ENCODE measurements around the gene PGBD2.
"Not testable (repeated sequence)": the region's sequence is repeated elsewhere in the genome, so short reads cannot be mapped to it uniquely, and the experiment has no call there.

Gene PGBD2

DNA sequence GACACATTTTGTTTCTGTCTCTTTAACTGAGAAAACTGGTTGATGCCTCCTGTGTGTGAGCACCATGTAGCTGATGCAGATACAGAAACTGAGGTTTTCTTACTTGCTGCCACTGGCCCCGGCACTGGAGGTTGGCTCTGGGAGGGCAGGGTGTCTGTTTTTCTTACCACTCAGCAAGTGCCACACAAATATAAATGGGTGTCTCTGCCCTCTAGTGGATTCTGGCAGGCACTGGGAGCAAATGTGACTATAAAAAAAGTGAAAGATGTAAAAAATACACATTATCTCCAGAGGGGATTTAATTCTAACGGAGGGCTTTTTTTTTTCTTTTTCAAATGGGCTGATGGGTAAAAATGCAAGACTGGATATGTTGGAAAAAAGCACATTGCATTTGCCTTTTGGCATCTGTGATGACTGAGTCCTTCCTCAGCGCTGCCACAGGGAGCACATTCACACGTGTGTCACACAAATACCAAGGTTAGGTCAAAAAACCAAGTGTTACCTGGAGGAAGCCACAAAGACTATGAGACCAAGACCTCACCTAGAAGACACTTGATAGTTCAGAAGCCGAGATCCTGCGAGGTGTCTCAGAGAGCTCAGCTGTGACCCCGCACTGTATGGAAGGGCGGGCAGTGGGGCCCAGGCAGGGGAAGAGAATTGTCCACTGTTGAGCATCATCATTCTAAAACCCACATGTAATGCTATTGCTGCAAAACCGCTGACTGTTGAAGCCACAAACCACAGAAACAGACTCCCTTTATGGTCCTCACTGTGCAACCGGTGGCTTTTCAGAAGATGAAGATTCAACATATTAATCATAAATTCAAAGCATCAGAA lies 18.9 kb downstream of the PGBD2 start:
- DNase-seq (ENCODE audit: insufficient read length, low spot score) (no peak), FAIRE-seq (peak; percentile 68)

GRCh38 chr1:248925859-248926258 lies 19.8 kb downstream of the PGBD2 start:
- FAIRE-seq; DNase-seq (ENCODE audit: insufficient read length, low spot score): not testable (repeated sequence)

More for the DNA sequence above, 18.9 kb downstream of the PGBD2 start:
- no peak for TF ChIP-seq POU2F2 (IDR thresholded peaks at IDR 0.05; ENCODE audit: low read depth, low read length)
- TF ChIP-seq SPI1 (IDR thresholded peaks at IDR 0.05; ENCODE audit: low read depth, low read length): no peak
- TF ChIP-seq POLR2AphosphoS5 (IDR thresholded peaks at IDR 0.05; ENCODE audit: low read depth, low read length): no peak
- TF ChIP-seq POLR2A (IDR thresholded peaks at IDR 0.05; ENCODE audit: low read depth, low read length): no peak
- no peak for TF ChIP-seq PAX5 (IDR thresholded peaks at IDR 0.05; ENCODE audit: insufficient read depth, low read length, severe bottlenecking)
- no peak for TF ChIP-seq TAF1 (IDR thresholded peaks at IDR 0.05; ENCODE audit: low read depth, low read length)

DNA sequence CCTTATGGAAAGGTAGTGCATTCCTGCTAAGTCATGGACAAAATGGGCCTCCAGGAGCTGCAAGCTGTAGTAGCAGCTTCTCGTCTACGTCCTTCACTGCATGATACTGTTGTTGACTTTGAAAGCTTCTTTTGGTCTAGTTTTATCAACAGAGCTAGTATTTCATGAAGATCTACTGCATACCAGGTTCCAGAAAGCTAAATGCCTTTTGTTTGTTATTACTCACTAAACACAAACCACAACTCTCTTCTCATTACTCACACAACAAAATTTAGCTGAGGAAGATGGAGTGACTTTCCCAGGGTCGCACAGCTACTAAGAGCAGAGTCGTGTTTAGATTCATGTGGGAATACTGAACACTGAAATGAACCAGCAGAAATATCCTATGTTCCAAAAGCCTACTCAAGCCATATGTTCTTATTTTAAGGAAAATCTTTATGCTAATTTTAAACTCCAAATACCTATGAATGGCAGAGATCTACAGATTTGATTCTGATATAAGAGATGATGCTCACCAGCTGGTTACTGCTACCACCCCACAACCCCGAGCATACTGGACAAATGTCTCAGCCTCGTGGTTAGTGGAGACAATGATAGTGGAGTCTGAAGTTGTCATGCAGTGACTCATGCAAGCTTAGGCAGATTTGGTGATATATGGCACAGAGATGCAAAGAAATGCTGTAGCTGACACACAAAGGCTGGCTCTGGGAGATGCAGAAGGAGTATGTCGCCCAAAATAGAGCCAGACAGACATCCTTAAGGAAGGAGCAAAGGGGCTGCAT lies 20.6 kb downstream of the PGBD2 start:
- no peak for DNase-seq (ENCODE audit: insufficient read length, low spot score)
- TF ChIP-seq TAF1 (IDR thresholded peaks at IDR 0.05; ENCODE audit: low read depth, low read length): no peak
- TF ChIP-seq POLR2A (IDR thresholded peaks at IDR 0.05; ENCODE audit: low read depth, low read length): no peak
- TF ChIP-seq PAX5 (IDR thresholded peaks at IDR 0.05; ENCODE audit: insufficient read depth, low read length, severe bottlenecking): no peak
- TF ChIP-seq SPI1 (IDR thresholded peaks at IDR 0.05; ENCODE audit: low read depth, low read length): no peak
- TF ChIP-seq POLR2AphosphoS5 (IDR thresholded peaks at IDR 0.05; ENCODE audit: low read depth, low read length): no peak
- TF ChIP-seq POU2F2 (IDR thresholded peaks at IDR 0.05; ENCODE audit: low read depth, low read length): no peak
- no peak for FAIRE-seq

DNA sequence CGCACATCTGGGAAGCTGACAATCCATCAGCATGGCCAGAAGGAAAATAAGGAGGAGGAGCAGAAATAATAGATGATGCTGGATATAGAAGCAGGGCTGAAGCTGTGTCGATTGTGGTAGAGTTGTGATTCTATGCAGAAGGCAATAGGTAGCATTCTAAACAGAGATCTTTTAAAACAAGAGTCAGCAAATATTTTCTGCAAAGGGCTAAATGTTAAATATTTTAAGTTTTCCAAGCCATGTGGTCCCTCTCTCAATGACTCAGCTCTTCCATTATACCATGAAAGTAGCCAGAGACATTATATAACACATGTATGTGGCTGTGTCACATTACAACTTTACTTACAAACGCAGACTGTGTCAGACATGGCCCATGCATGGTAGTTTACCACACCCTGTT lies 21.2 kb downstream of the PGBD2 start:
- not testable (repeated sequence) for DNase-seq (ENCODE audit: insufficient read length, low spot score); FAIRE-seq

DNA sequence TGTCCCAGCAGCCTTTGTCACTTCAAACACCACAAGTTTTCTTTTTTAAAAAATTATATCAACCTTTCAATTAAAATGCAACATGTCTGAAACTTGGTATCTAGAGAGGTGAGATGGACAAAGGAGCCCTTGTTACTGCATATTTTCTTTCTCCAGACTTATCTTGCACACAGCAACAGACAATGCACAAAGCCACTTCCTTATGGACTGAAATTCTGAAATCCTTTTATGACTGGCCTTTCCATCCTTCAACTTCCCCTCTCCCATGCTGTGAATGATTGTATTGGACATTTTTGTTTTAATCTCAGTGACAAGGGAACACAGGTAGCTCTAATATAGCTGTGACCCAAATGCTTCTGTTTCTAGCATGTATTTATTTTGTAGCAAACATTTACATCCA lies 22.1 kb downstream of the PGBD2 start:
- FAIRE-seq: not testable (repeated sequence)
- TF ChIP-seq SPI1 (IDR thresholded peaks at IDR 0.05; ENCODE audit: low read depth, low read length): 0 out of 2 replicates have a peak, but pooled peaks have one; percentile 35

GRCh38 chr1:248930037-248930436 lies 24.0 kb downstream of the PGBD2 start:
- peak; percentile 57 for TF ChIP-seq SPI1 (IDR thresholded peaks at IDR 0.05; ENCODE audit: low read depth, low read length)
- not testable (repeated sequence) for FAIRE-seq; DNase-seq (ENCODE audit: insufficient read length, low spot score)

More for the DNA sequence above, 22.1 kb downstream of the PGBD2 start:
- not testable (repeated sequence) for DNase-seq (ENCODE audit: insufficient read length, low spot score)

- FAIRE-seq; DNase-seq (ENCODE audit: insufficient read length, low spot score): not testable (repeated sequence)
These were observed 32.3 kb downstream of the PGBD2 start for GRCh38 chr1:248938173-248938809.

GRCh38 chr1:248944134-248944999 lies 38.3 kb downstream of the PGBD2 start:
- not testable (repeated sequence) for DNase-seq (ENCODE audit: insufficient read length, low spot score); FAIRE-seq

DNA sequence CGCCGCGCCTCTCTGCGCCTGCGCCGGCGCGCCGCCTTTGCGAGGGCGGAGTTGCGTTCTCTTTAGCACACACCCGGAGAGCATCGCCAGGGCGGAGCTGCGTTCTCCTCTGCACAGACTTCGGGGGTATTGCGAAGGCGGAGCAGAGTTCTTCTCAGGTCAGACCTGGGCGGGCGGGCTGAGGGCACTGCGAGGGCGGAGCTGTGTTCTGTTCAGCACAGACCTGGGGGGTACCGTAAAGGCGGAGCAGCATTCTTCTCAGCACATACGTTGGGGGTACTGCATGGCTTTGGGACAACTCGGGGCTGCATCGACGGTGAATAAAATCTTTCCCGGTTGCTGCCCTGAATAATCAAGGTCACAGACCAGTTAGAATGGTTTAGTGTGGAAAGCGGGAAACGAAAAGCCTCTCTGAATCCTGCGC lies 39.0 kb downstream of the PGBD2 start:
- not testable (repeated sequence) for DNase-seq (ENCODE audit: insufficient read length, low spot score); FAIRE-seq

DNA sequence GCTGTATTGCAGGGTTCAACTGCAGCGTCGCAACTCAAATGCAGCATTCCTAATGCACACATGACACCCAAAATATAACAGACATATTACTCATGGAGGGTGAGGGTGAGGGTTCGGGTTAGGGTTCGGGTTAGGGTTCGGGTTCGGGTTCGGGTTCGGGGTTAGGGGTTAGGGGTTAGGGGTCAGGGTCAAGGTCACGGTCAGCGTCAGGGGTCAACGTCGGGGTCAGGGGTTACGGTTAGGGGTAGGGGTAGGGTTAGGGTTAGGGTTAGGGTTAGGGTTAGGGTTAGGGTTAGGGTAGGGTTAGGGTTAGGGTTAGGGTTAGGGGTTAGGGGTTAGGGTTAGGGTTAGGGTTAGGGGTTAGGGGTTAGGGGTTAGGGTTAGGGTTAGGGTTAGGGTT lies 39.4 kb downstream of the PGBD2 start:
- not testable (repeated sequence) for DNase-seq (ENCODE audit: insufficient read length, low spot score); FAIRE-seq

GRCh38 chr1:248945856-248946416 lies 39.9 kb downstream of the PGBD2 start:
- FAIRE-seq; DNase-seq (ENCODE audit: insufficient read length, low spot score): not testable (repeated sequence)

Measured in GM12891 (cell line).